Duodenal mucosa (tissue), 2 donors: ENCODE results near the gene SHKBP1.

Experiments
- H3K27ac ChIP-seq: one replicate; pipeline ENCODE4 v1.7.0; 2013; ENCODE audit warnings: low read depth, low read length
- H3K27me3 ChIP-seq, 2 donors: one replicate each; pipeline ENCODE4 v1.7.0; 2013; ENCODE audit warnings: low read length in 2 of 2, control low read depth in 1 of 2; ENCODE audit not compliant: insufficient read depth in 2 of 2, control insufficient read depth in 1 of 2
- H3K36me3 ChIP-seq, 2 donors: one replicate each; pipeline ENCODE4 v1.7.0; 2013; ENCODE audit warnings: low read length in 2 of 2, control low read depth in 1 of 2; ENCODE audit not compliant: insufficient read depth in 2 of 2, control insufficient read depth in 1 of 2
- H3K4me1 ChIP-seq, 2 donors: one replicate each; pipeline ENCODE4 v1.7.0; 2013; ENCODE audit warnings: low read length in 2 of 2, control low read depth in 1 of 2; ENCODE audit not compliant: insufficient read depth in 2 of 2, control insufficient read depth in 1 of 2
- H3K4me3 ChIP-seq, 2 donors: one replicate each; pipeline ENCODE4 v1.7.0; 2013; ENCODE audit warnings: low read length in 2 of 2, low read depth in 1 of 2
- H3K9ac ChIP-seq, 2 donors: one replicate each; pipeline ENCODE4 v1.7.0; 2013; ENCODE audit warnings: low read length in 2 of 2, low read depth in 1 of 2
- H3K9me3 ChIP-seq, 2 donors: one replicate each; pipeline ENCODE4 v1.7.0; 2013; ENCODE audit warnings: low read length in 2 of 2, control low read depth in 1 of 2; ENCODE audit not compliant: control insufficient read depth in 1 of 2

Gene SHKBP1

GRCh38 chr19:40600570-40601133 is 24.0 kb downstream of the SHKBP1 start:
- peaks cover 29 to 31% of the 10 kb centered on the region in 2 donors for H3K27me3 ChIP-seq

GRCh38 chr19:40601134-40601974 is 24.7 kb downstream of the SHKBP1 start, which contains the start of gene LTBP4:
Gene LTBP4 (plus strand): TSS chr19:40601369. CDS start chr19:40601388, 19 bp downstream.
- Histone ChIP-seq H3K27ac (peak within 1 kb of the TSS; percentile 22), H3K4me1 (peaks cover 51 to 53% of the 10 kb centered on the region in 2 donors), H3K27me3 (peaks cover 29 to 31% of the 10 kb centered on the region in 2 donors)

More at GRCh38 chr19:40600570-40601133, 24.0 kb downstream of the SHKBP1 start:
- Histone ChIP-seq H3K9me3 (no peaks in the 10 kb centered on the region), H3K36me3 (no peaks in the 10 kb centered on the region), H3K4me1 (peaks cover 46 to 49% of the 10 kb centered on the region in 2 donors), H3K27ac (peak overlapping the region; percentile 13), H3K9ac (no peak overlapping the region), H3K4me3 (peak overlapping the region; percentile 29 to 32)

GRCh38 chr19:40603071-40603388 is 26.4 kb downstream of the SHKBP1 start:
- H3K4me1 ChIP-seq = peaks cover 65% of the 10 kb centered on the region in 2 donors

More at GRCh38 chr19:40601134-40601974, 24.7 kb downstream of the SHKBP1 start, which contains the start of gene LTBP4:
- no peaks in the 10 kb centered on the region for H3K9me3 ChIP-seq
- no peaks in the 10 kb centered on the region for H3K36me3 ChIP-seq
- H3K4me3 ChIP-seq = peak within 1 kb of the TSS; percentile 67 to 70
- H3K9ac ChIP-seq = peak within 1 kb of the TSS; percentile 71 to 79

GRCh38 chr19:40603389-40604170 is 26.9 kb downstream of the SHKBP1 start:
- peak overlapping the region; percentile 70 to 86 for H3K9ac ChIP-seq
- H3K27ac ChIP-seq = peak overlapping the region; percentile 80
- H3K9me3 ChIP-seq = no peaks in the 10 kb centered on the region
- H3K4me3 ChIP-seq = peak overlapping the region; percentile 70 to 80
- H3K4me1 ChIP-seq = peaks cover 68 to 70% of the 10 kb centered on the region in 2 donors
- H3K27me3 ChIP-seq = peaks cover 17 to 21% of the 10 kb centered on the region in 2 donors
- no peaks in the 10 kb centered on the region for H3K36me3 ChIP-seq

More at GRCh38 chr19:40603071-40603388, 26.4 kb downstream of the SHKBP1 start:
- H3K27ac ChIP-seq = peak overlapping the region; percentile 80
- H3K4me3 ChIP-seq = peak overlapping the region; percentile 67 to 70
- peaks cover 22 to 25% of the 10 kb centered on the region in 2 donors for H3K27me3 ChIP-seq
- H3K9ac ChIP-seq = peak overlapping the region; percentile 49 to 71
- no peaks in the 10 kb centered on the region for H3K36me3 ChIP-seq
- H3K9me3 ChIP-seq = no peaks in the 10 kb centered on the region

GRCh38 chr19:40604171-40604646 is 27.5 kb downstream of the SHKBP1 start:
- Histone ChIP-seq H3K9me3 (no peaks in the 10 kb centered on the region), H3K36me3 (no peaks in the 10 kb centered on the region), H3K27me3 (peaks cover 13 to 16% of the 10 kb centered on the region in 2 donors), H3K4me3 (peak overlapping the region; percentile 79 to 80), H3K9ac (peak overlapping the region; percentile 70 to 86), H3K4me1 (peaks cover 66 to 68% of the 10 kb centered on the region in 2 donors), H3K27ac (peak overlapping the region; percentile 80)

- Histone ChIP-seq H3K4me1 (peaks cover 65 to 69% of the 10 kb centered on the region in 2 donors), H3K36me3 (no peaks in the 10 kb centered on the region), H3K27ac (peak overlapping the region; percentile 91), H3K27me3 (peaks cover 8 to 11% of the 10 kb centered on the region in 2 donors), H3K9ac (peak overlapping the region; percentile 86), H3K9me3 (no peaks in the 10 kb centered on the region), H3K4me3 (peak overlapping the region; percentile 79 to 80)
These were observed 28.1 kb downstream of the SHKBP1 start for GRCh38 chr19:40604647-40605215.

- H3K36me3 ChIP-seq = no peaks in the 10 kb centered on the region
- peak overlapping the region; percentile 91 for H3K27ac ChIP-seq
- H3K9ac ChIP-seq = peak overlapping the region; percentile 86
- H3K4me3 ChIP-seq = peak overlapping the region; percentile 79 to 80
- peaks cover 69 to 72% of the 10 kb centered on the region in 2 donors for H3K4me1 ChIP-seq
- no peaks in the 10 kb centered on the region for H3K9me3 ChIP-seq
- H3K27me3 ChIP-seq = peaks cover 5% of the 10 kb centered on the region in 2 donors
These were observed 28.7 kb downstream of the SHKBP1 start for GRCh38 chr19:40605216-40605971.

GRCh38 chr19:40607311-40608239 is 30.9 kb downstream of the SHKBP1 start:
- peaks cover 59 to 62% of the 10 kb centered on the region in 2 donors for H3K4me1 ChIP-seq
- peak overlapping the region; percentile 70 for H3K27ac ChIP-seq
- peak overlapping the region in 1 of 2 donors; percentile 44 for H3K9ac ChIP-seq
- H3K36me3 ChIP-seq = no peaks in the 10 kb centered on the region
- H3K27me3 ChIP-seq = no peaks in the 10 kb centered on the region
- H3K4me3 ChIP-seq = peak overlapping the region in 1 of 2 donors; percentile 29
- H3K9me3 ChIP-seq = no peaks in the 10 kb centered on the region
